Erythroblast (primary cell): Measurements from ENCODE around the gene CHN2.

Experiments used
- GATA1 ChIP-seq: IDR thresholded peaks from 2 replicates; pipeline ENCODE4 v1.6.1; 2011; ENCODE audit warnings: low read depth, mild to moderate bottlenecking, control low read depth, low read length, moderate library complexity
- POLR2A ChIP-seq: IDR thresholded peaks from 2 replicates; pipeline ENCODE4 v1.6.1; 2011; ENCODE audit warnings: mild to moderate bottlenecking, low read length

- TF ChIP-seq POLR2A (no peak), GATA1 (no peak)
Observed at GRCh38 chr7:29482056-29482455, 287.5 kb downstream of the CHN2 start.
